ENCODE measurements around the gene PYGO2. TPM values are rescaled to one million over a fixed set of nuclear protein-coding genes. Genes with fewer than 3 reads are reported as not detected.

The PYGO2 gene
- total and polyA plus RNA-seq, 2 of the 8 experiments (the other 6 are each of a cell fraction or from before 2014, with no cell fraction given): 31.0 to 31.6 TPM

DNA sequence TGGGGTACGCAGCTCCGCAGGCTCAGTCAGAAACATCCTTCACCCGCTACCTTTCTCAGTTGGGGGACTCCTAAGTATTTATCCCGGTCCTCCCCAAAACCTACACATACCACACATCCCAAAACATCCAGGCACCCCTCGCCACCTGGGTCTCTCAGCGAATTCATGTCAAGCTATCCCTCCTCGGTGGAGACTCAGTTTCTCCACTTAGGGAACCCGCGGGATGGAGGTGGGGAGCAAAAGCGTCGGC, 39.8 kb upstream of the PYGO2 start:
- Histone ChIP-seq H2BK15ac (ENCODE audit: low read length) (no peak overlapping the region), H3K4me1 (replicated peaks in 1 of 4; ENCODE audit: control insufficient read depth in 3 of 4, insufficient read depth in 4 of 4, low read length in 3 of 4) (peaks cover 6 to 18% (median 14%) of the 10 kb centered on the region in 4 experiments), H3K23ac (ENCODE audit: insufficient read length) (no peak overlapping the region), H2BK5ac (ENCODE audit: low read depth, low read length) (peak overlapping the region; percentile 87), H3K27me3 (replicated peaks in 1 of 4; ENCODE audit: control insufficient read depth in 3 of 4, extremely low read depth in 1 of 4, insufficient read depth in 3 of 4, low read length in 3 of 4) (no peaks in the 10 kb centered on the region), H2BK12ac (ENCODE audit: low read depth, low read length) (peak overlapping the region; percentile 80), H3K56ac (replicated peaks; ENCODE audit: insufficient read length, low read depth, low read length) (no peak overlapping the region), H4K8ac (ENCODE audit: extremely low read depth, insufficient read depth, low read length) (0 out of 2 replicates have a peak overlapping the region, but pooled peaks have one; percentile 93), H3K4me3 (ENCODE audit: extremely low read depth in 1 of 4, insufficient read depth in 2 of 4, low read depth in 3 of 4, low read length in 4 of 4) (peak overlapping the region; percentile 61 to 77 (median 63)), H3K18ac (ENCODE audit: extremely low read depth, low read length) (peak overlapping the region; percentile 83), H3K27ac (ENCODE audit: low read depth, low read length) (no peak overlapping the region; the same call in 1 of the 2 replicates), H2AFZ (ENCODE audit: low read length) (no peak overlapping the region), H4K20me1 (replicated peaks in 1 of 2; ENCODE audit: control insufficient read depth in 1 of 2, insufficient read depth in 2 of 2, low read length in 2 of 2) (peaks cover 0 to 8% of the 10 kb centered on the region in 2 experiments), H4K5ac (ENCODE audit: insufficient read length, low read depth, low read length) (peak overlapping the region; percentile 50), H3K23me2 (ENCODE audit: low read depth, low read length) (peaks cover 18% of the 10 kb centered on the region; the same call in 1 of the 2 replicates), H3K14ac (ENCODE audit: insufficient read length) (no peak overlapping the region), H3K4ac (replicated peaks; ENCODE audit: insufficient read length, low read depth, low read length) (peak overlapping the region; percentile 74), H3K79me2 (ENCODE audit: control insufficient read depth in 1 of 2, insufficient read depth in 2 of 2, low read length in 2 of 2) (peaks cover 0 to 33% of the 10 kb centered on the region in 2 experiments; a peak in 2 of 4 replicates), H3K9ac (replicated peaks in 1 of 4; ENCODE audit: extremely low read depth in 1 of 4, low read depth in 3 of 4, low read length in 3 of 4) (peak overlapping the region in 2 of 4 experiments; percentile 43 to 60; a peak in 2 of 7 replicates), H4K91ac (replicated peaks; ENCODE audit: insufficient read length, low read length) (peak overlapping the region; percentile 8), H2AK5ac (ENCODE audit: low read depth, low read length) (no peak overlapping the region), H3K79me1 (ENCODE audit: low read depth, low read length) (peaks cover 4% of the 10 kb centered on the region; the same call in 1 of the 2 replicates), H3K9me3 (ENCODE audit: insufficient read depth in 2 of 2, low read depth in 1 of 2, low read length in 1 of 2) (no peaks in the 10 kb centered on the region), H2BK120ac (replicated peaks; ENCODE audit: low read depth, low read length) (no peak overlapping the region), H2BK20ac (ENCODE audit: low read length) (peak overlapping the region; percentile 72; the same call in 1 of the 2 replicates), H3K36me3 (ENCODE audit: control insufficient read depth in 2 of 4, insufficient read depth in 4 of 4, low read length in 3 of 4) (peaks cover 0 to 2% (median 0%) of the 10 kb centered on the region in 4 experiments; a peak in 2 of 8 replicates), H3K4me2 (ENCODE audit: insufficient read depth in 1 of 2, low read depth in 2 of 2, low read length in 2 of 2) (peak overlapping the region; percentile 79 to 87)
- FAIRE-seq: no peak
- WGBS, 2 experiments (ENCODE audit: extremely low coverage in 1 of 2, insufficient coverage in 1 of 2, insufficient read length in 1 of 2, insufficient replicate concordance in 2 of 2, low coverage in 1 of 2, low lambda C conversion rate in 2 of 2, missing lambda C conversion rate in 1 of 2): 0% methylated on average over 7 of the region's 11 CpGs; no CpG with 5 or more reads in 1 of the 2 experiments
- ChIA-PET CTCF (ENCODE audit: partially characterized antibody) (interaction anchor here (0.9 to 14.0 kb wide), 7 partner anchors 13 to 90 kb away, joined by 3 to 334 read pairs (median 113); partner anchors contain the start of genes CKS1B, EFNA3, EFNA4 and FLAD1), POLR2A (ENCODE audit: partially characterized antibody) (interaction anchor here (0.6 to 42.8 kb wide), 7 partner anchors 14 to 864 kb away, joined by 3 to 702 read pairs (median 4); partner anchors contain the start of genes CKS1B, EFNA3, EFNA4 and FLAD1)
- TF ChIP-seq, protein P1, sequence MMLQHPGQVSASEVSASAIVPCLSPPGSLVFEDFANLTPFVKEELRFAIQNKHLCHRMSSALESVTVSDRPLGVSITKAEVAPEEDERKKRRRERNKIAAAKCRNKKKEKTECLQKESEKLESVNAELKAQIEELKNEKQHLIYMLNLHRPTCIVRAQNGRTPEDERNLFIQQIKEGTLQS (IDR thresholded peaks at IDR 0.05; ENCODE audit: insufficient read depth, low read depth, low read length): no peak
- TF ChIP-seq ASH2L (IDR thresholded peaks at IDR 0.05; ENCODE audit: low read length): peak; percentile 49
- TF ChIP-seq HDAC2 (IDR thresholded peaks at IDR 0.05; ENCODE audit: borderline replicate concordance in 1 of 2, low read depth in 2 of 2, low read length in 2 of 2): peak; percentile 9 to 45; a peak in 1 of 4 replicates
- no peak for TF ChIP-seq JUN (IDR thresholded peaks at IDR 0.05; ENCODE audit: low read depth, low read length)
- TF ChIP-seq TBP (IDR thresholded peaks at IDR 0.05; ENCODE audit: low read depth, low read length): peak; percentile 5; the same call in 1 of the 2 replicates
- DNase-seq (ENCODE audit: low read depth in 1 of 2, low spot score in 2 of 2): no peak

Data from H1 (cell line).